ENCODE data around the gene KCNQ2. TPM values are rescaled to one million over a fixed set of nuclear protein-coding genes. Genes with fewer than 3 reads are reported as not detected.

KCNQ2 gene
- total and polyA plus RNA-seq, 7 donors = 0.01 to 2.8 (median 0.15) TPM; not detected in 1

GRCh38 chr20:63386491-63386890, 86.0 kb downstream of the KCNQ2 start:
- intact Hi-C loops (cut with DNase I) = loop anchor here in 1 of 2 donors (10.0 kb wide), 1 partner anchor 332 kb away; no protein-coding TSS in a partner anchor
- no peaks in the 10 kb centered on the region for H3K4me1 ChIP-seq
- H3K27ac ChIP-seq = no peak overlapping the region
- no peak for ATAC-seq
- peaks cover 10% of the 10 kb centered on the region for H3K9me3 ChIP-seq
- H3K27me3 ChIP-seq (ENCODE audit: insufficient read depth in 3 of 3, low read length in 2 of 3) = peaks cover 0 to 40% (median 2%) of the 10 kb centered on the region in 3 donors
- DNase-seq = no peak
- no peak overlapping the region for H3K4me3 ChIP-seq
- H3K36me3 ChIP-seq (ENCODE audit: insufficient read depth in 1 of 2, low read depth in 1 of 2) = no peaks in the 10 kb centered on the region
- no peak for TF ChIP-seq CTCF (IDR thresholded peaks at IDR 0.05)
- WGBS, 3 donors = 84 to 95% (median 88%) methylated on average over 18 of the region's 18 CpGs

GRCh38 chr20:63385819-63386218, 86.6 kb downstream of the KCNQ2 start:
- no peak for ATAC-seq
- Histone ChIP-seq H3K27ac (no peak overlapping the region), H3K27me3 (ENCODE audit: insufficient read depth in 3 of 3, low read length in 2 of 3) (peaks cover 0 to 40% (median 0%) of the 10 kb centered on the region in 3 donors), H3K9me3 (peaks cover 10% of the 10 kb centered on the region), H3K36me3 (ENCODE audit: insufficient read depth in 1 of 2, low read depth in 1 of 2) (no peaks in the 10 kb centered on the region), H3K4me1 (no peaks in the 10 kb centered on the region), H3K4me3 (no peak overlapping the region)
- 83 to 88% (median 87%) methylated on average over 6 of the region's 6 CpGs for WGBS, 3 donors
- intact Hi-C loops (cut with DNase I) = loop anchor here in 1 of 2 donors (10.0 kb wide), 1 partner anchor 331 kb away; no protein-coding TSS in a partner anchor
- TF ChIP-seq CTCF (IDR thresholded peaks at IDR 0.05) = no peak
- no peak for DNase-seq

GRCh38 chr20:63384336-63384735, 88.1 kb downstream of the KCNQ2 start:
- Histone ChIP-seq H3K36me3 (ENCODE audit: insufficient read depth in 1 of 2, low read depth in 1 of 2) (no peaks in the 10 kb centered on the region), H3K4me3 (no peak overlapping the region), H3K27me3 (ENCODE audit: insufficient read depth in 3 of 3, low read length in 2 of 3) (peaks cover 0 to 39% (median 0%) of the 10 kb centered on the region in 3 donors), H3K27ac (no peak overlapping the region), H3K9me3 (peaks cover 10% of the 10 kb centered on the region), H3K4me1 (no peaks in the 10 kb centered on the region)
- intact Hi-C loops (cut with DNase I) = loop anchor here (5.0 to 10.0 kb wide), 3 partner anchors 77 to 330 kb away; no protein-coding TSS in a partner anchor
- no peak for TF ChIP-seq CTCF (IDR thresholded peaks at IDR 0.05)
- DNase-seq (no peak), ATAC-seq (no peak)
- 66 to 74% (median 72%) methylated on average over 18 of the region's 18 CpGs for WGBS, 3 donors

GRCh38 chr20:63383556-63383955, 88.9 kb downstream of the KCNQ2 start:
- Histone ChIP-seq H3K36me3 (ENCODE audit: insufficient read depth in 1 of 2, low read depth in 1 of 2) (no peaks in the 10 kb centered on the region), H3K9me3 (peaks cover 10% of the 10 kb centered on the region), H3K4me1 (no peaks in the 10 kb centered on the region), H3K27me3 (ENCODE audit: insufficient read depth in 3 of 3, low read length in 2 of 3) (peaks cover 0 to 42% (median 0%) of the 10 kb centered on the region in 3 donors), H3K27ac (no peak overlapping the region), H3K4me3 (no peak overlapping the region)
- DNase-seq (no peak), ATAC-seq (no peak)
- no peak for TF ChIP-seq CTCF (IDR thresholded peaks at IDR 0.05)
- 61 to 67% (median 67%) methylated on average over 11 of the region's 11 CpGs for WGBS, 3 donors
- intact Hi-C loops (cut with DNase I) = loop anchor here (5.0 to 10.0 kb wide), 3 partner anchors 76 to 329 kb away; no protein-coding TSS in a partner anchor
